ENCODE data around the gene PHETA1.

PHETA1 gene

DNA sequence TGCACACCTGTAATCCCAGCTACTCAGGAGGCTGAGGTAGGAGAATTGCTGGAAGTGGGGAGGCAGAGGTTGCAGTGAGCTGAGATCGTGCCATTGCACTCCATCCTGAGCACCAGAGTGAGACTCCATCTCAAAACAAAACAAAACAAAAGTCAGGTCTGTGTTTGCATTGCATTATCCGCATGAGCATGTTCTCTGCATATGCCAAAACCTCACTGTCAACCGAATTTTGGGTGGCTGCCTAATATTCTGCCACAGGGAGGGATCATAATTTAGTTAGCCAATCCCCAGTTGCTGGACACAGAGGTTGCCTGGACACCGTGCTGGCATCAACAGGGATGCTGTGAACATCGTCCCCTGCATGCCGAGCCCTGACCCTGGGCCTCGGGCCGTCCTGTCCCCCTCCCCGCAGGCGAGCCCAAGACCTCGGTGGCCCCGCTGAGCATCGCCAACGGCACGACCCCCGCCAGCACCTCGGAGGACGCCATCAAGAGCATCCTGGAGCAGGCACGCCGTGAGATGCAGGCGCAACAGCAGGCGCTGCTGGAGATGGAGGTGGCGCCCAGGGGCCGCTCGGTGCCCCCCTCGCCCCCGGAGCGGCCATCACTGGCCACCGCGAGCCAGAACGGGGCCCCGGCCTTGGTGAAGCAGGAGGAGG lies 49.2 kb downstream of the PHETA1 start:
- no peak for DNase-seq

GRCh38 chr12:111318450-111318849 lies 50.4 kb downstream of the PHETA1 start:
- no peak for DNase-seq

- DNase-seq, result no peak
Observed at GRCh38 chr12:111316671-111317070, 52.2 kb downstream of the PHETA1 start.

- no peak for DNase-seq
Observed at GRCh38 chr12:111314953-111315539, 53.8 kb downstream of the PHETA1 start.

- DNase-seq, result peak; percentile 34
Observed at GRCh38 chr12:111313833-111314259, 55.0 kb downstream of the PHETA1 start.

GRCh38 chr12:111312708-111313107 lies 56.2 kb downstream of the PHETA1 start:
- DNase-seq, result no peak

GRCh38 chr12:111312016-111312415 lies 56.9 kb downstream of the PHETA1 start:
- DNase-seq, result no peak

- DNase-seq, result no peak
Observed at GRCh38 chr12:111311011-111311410, 57.9 kb downstream of the PHETA1 start.

Measured in kidney glomerular epithelial cell (primary cell).